GM23338 (cell line): ENCODE results near the gene FLNB. TPM values are rescaled to one million over a fixed set of nuclear protein-coding genes. Genes with fewer than 3 reads are reported as not detected.

Experiments
- ATAC-seq: fragments of 200-7000 bp; cut with Tn5 transposase; 3 replicates; pipeline ENCODE4 v1.9.1; 2020
- DNase-seq: peaks from one replicate; pipeline ENCODE4 v3.0.0-alpha.2; 2015; ENCODE audit warnings: low spot score
- H2AFZ ChIP-seq: fragments of 200-600 bp; sonication (generic); 2 replicates; pipeline ENCODE4 v1.8.0; 2016; ENCODE audit warnings: antibody characterized with exemption, mild to moderate bottlenecking, moderate library complexity
- H3F3A ChIP-seq: fragments of 200-600 bp; sonication (generic); replicated peaks from 2 replicates; pipeline ENCODE4 v1.8.0; 2017; ENCODE audit warnings: antibody characterized with exemption, mixed run types, low read depth
- H3K27ac ChIP-seq: fragments of 200-600 bp; sonication (generic); 2 replicates; pipeline ENCODE4 v1.6.1; 2016; ENCODE audit warnings: low read depth
- H3K27me3 ChIP-seq: fragments of 200-600 bp; sonication (generic); 2 replicates; pipeline ENCODE4 v1.8.0; 2016; ENCODE audit warnings: mild to moderate bottlenecking, mixed run types, moderate library complexity; ENCODE audit not compliant: insufficient read depth
- H3K36me3 ChIP-seq: fragments of 200-600 bp; sonication (generic); 2 replicates; pipeline ENCODE4 v1.8.0; 2016; ENCODE audit warnings: mild to moderate bottlenecking; ENCODE audit not compliant: insufficient read depth
- H3K4me1 ChIP-seq: fragments of 200-600 bp; sonication (generic); 2 replicates; pipeline ENCODE4 v1.8.0; 2016; ENCODE audit warnings: mild to moderate bottlenecking, moderate library complexity; ENCODE audit not compliant: insufficient read depth
- H3K4me2 ChIP-seq: fragments of 200-600 bp; sonication (generic); 2 replicates; pipeline ENCODE4 v1.7.1; 2017; ENCODE audit warnings: mixed run types
- H3K4me3 ChIP-seq: fragments of 200-600 bp; sonication (generic); 2 replicates; pipeline ENCODE4 v1.6.1; 2016; ENCODE audit warnings: mixed run types
- H3K79me2 ChIP-seq: fragments of 200-600 bp; sonication (generic); replicated peaks from 2 replicates; pipeline ENCODE4 v1.8.0; 2017; ENCODE audit warnings: mild to moderate bottlenecking; ENCODE audit not compliant: insufficient read depth
- H3K9me2 ChIP-seq: fragments of 200-600 bp; sonication (generic); 2 replicates; pipeline ENCODE4 v1.8.0; 2017; ENCODE audit not compliant: insufficient read depth
- H4K20me1 ChIP-seq: fragments of 200-600 bp; sonication (generic); replicated peaks from 2 replicates; pipeline ENCODE4 v1.8.0; 2017; ENCODE audit warnings: mild to moderate bottlenecking; ENCODE audit not compliant: insufficient read depth
- H3K27ac Mint-ChIP-seq: 2 replicates; pipeline ENCODE4 v1.8.0; 2020; ENCODE audit warnings: inconsistent platforms, mild to moderate bottlenecking, moderate library complexity, mixed read lengths
- H3K27me3 Mint-ChIP-seq: 3 replicates; pipeline ENCODE4 v1.8.0; 2022; ENCODE audit warnings: low read depth, mild to moderate bottlenecking, moderate library complexity, mixed read lengths, inconsistent platforms; ENCODE audit not compliant: insufficient read depth, poor library complexity
- H3K36me3 Mint-ChIP-seq: 3 replicates; pipeline ENCODE4 v1.8.0; 2021; ENCODE audit warnings: low read depth, mild to moderate bottlenecking, inconsistent platforms, moderate library complexity, mixed read lengths
- H3K4me1 Mint-ChIP-seq: 3 replicates; pipeline ENCODE4 v1.8.0; 2020; ENCODE audit warnings: mild to moderate bottlenecking, inconsistent platforms, mixed read lengths
- H3K4me3 Mint-ChIP-seq: 3 replicates; pipeline ENCODE4 v1.8.0; 2021; ENCODE audit warnings: moderate library complexity, mild to moderate bottlenecking, inconsistent platforms, mixed read lengths
- H3K9me3 Mint-ChIP-seq: 3 replicates; pipeline ENCODE4 v1.8.0; 2020; ENCODE audit warnings: moderate library complexity, mild to moderate bottlenecking, inconsistent platforms, mixed read lengths
- CREB1 ChIP-seq: fragments of 250-450 bp; sonication (Bioruptor Pico); IDR thresholded peaks from 2 replicates; pipeline ENCODE4 v1.5.0; 2020; ENCODE audit warnings: low read depth, mild to moderate bottlenecking, moderate library complexity
- ETS1 ChIP-seq: IDR thresholded peaks from 2 replicates; pipeline ENCODE4 v1.6.1; 2016; ENCODE audit warnings: antibody characterized with exemption
- EZH2 ChIP-seq: fragments of 200-600 bp; sonication (generic); IDR thresholded peaks from one replicate; pipeline ENCODE4 v1.8.0; 2017; ENCODE audit warnings: antibody characterized with exemption, mild to moderate bottlenecking, low read depth; ENCODE audit not compliant: unreplicated experiment
- EZH2phosphoT487 ChIP-seq: fragments of 200-600 bp; sonication (generic); IDR thresholded peaks from one replicate; pipeline ENCODE4 v1.8.1; 2018; ENCODE audit warnings: antibody characterized with exemption; ENCODE audit not compliant: unreplicated experiment
- JUNB ChIP-seq: IDR thresholded peaks from one replicate; pipeline ENCODE4 v1.6.1; 2016; ENCODE audit warnings: antibody characterized with exemption; ENCODE audit not compliant: unreplicated experiment
- NANOG ChIP-seq: IDR thresholded peaks from 2 replicates; pipeline ENCODE4 v1.6.1; 2016; ENCODE audit warnings: antibody characterized with exemption, borderline replicate concordance
- POLR2AphosphoS5 ChIP-seq: IDR thresholded peaks from 2 replicates; pipeline ENCODE4 v1.6.1; 2016; ENCODE audit warnings: antibody characterized with exemption, low read depth
- REST ChIP-seq: IDR thresholded peaks from one replicate; pipeline ENCODE4 v1.6.1; 2018; ENCODE audit warnings: antibody characterized with exemption; ENCODE audit not compliant: unreplicated experiment
- STAT1 ChIP-seq: IDR thresholded peaks from one replicate; pipeline ENCODE4 v1.6.1; 2016; ENCODE audit warnings: antibody characterized with exemption; ENCODE audit not compliant: unreplicated experiment
- ZNF114 ChIP-seq: fragments of 250-450 bp; sonication (Bioruptor Pico); IDR thresholded peaks from 2 replicates; pipeline ENCODE4 v1.5.0; 2020; ENCODE audit warnings: mild to moderate bottlenecking, moderate library complexity
- ZNF462 ChIP-seq: fragments of 250-450 bp; sonication (Bioruptor Pico); IDR thresholded peaks from 2 replicates; pipeline ENCODE4 v1.5.0; 2020; ENCODE audit warnings: mild to moderate bottlenecking, moderate library complexity
- polyA plus RNA-seq: library from polyadenylated mRNA; unstranded; fragments of >200 nt; fragmentation: Nextera tagmentation; extraction: Ambion mirVana; gene quantifications from 2 replicates; pipeline ENCODE4 v1.2.1, GENCODE V29; 2016
- total RNA-seq: library from RNA; depleted of rRNA; stranded (reverse); fragments of >200 nt; shearing (Covaris generic); gene quantifications from 2 replicates; pipeline ENCODE4 v1.2.3, GENCODE V29; 2014
- TF ChIP-seq, protein P1 (sequence below), 2 experiments: fragments of 200-600 bp in 1 of 2; sonication (generic) in 1 of 2; conservative IDR thresholded peaks; 2 replicates each; pipeline versions ENCODE4 v1.5.1 to v1.6.1; 2016 to 2017; ENCODE audit warnings: antibody characterized with exemption in 2 of 2, low read depth in 2 of 2, mild to moderate bottlenecking in 2 of 2, moderate library complexity in 1 of 2

FLNB gene
- total and polyA plus RNA-seq, 2 experiments from 2014 or later: 39.7 to 179 TPM

DNA sequence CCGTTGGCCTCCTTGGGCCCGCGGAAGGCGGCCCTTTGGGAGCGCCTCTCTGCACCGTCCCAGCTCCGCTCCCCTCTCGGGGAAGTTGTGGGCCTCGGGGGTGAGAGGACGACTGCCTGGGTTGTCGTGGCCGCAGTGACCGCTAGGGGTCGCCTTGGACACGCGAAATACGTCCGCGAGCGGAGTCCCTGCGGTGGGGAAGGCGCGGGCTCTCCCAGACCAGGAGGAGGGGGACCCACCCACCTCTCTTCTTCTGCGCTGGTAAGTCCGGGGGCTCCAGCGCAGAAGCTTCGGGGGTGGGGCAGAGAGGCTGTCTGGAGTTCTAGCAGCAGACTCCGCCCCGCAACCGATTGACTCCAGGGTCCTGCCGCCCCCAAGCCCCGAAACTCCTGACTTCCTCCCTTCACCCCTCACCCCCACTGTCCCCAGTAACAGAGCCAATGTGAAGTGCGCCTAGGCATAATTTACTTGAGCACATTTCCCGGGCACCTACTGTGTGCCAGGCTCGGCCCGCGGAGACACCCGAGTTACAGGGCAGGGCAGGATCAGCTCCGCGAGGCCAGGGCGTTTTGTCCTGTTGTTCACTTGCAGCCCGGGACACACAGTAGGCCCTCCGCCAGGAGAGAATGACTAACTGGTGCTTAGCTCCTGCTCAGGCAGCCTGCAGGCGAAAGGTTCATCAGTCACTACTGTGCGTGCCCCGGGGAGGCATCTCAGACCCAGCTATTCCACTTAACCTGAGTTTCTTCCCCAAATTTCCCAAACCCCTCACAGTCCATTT lies 169.7 kb downstream of the FLNB start:
- no peak overlapping the region for H3K27ac ChIP-seq
- no peaks in the 10 kb centered on the region for H3K36me3 ChIP-seq
- no peaks in the 10 kb centered on the region; the same call in 1 of the 2 replicates for H3K9me2 ChIP-seq
- no peaks in the 10 kb centered on the region for H3K27me3 ChIP-seq
- H3K79me2 ChIP-seq: no peaks in the 10 kb centered on the region
- peak overlapping the region; percentile 84 for H3K4me2 ChIP-seq
- H3K9me3 Mint-ChIP-seq: no peaks in the 10 kb centered on the region; the same call in 2 of the 3 replicates
- H3K4me3 Mint-ChIP-seq: peak overlapping the region; percentile 71
- peaks cover 34% of the 10 kb centered on the region for H3K4me1 Mint-ChIP-seq
- H3K4me3 ChIP-seq: peak overlapping the region; percentile 70
- ATAC-seq: peak; percentile 83
- H3K27ac Mint-ChIP-seq: no peak overlapping the region
- H2AFZ ChIP-seq: peak overlapping the region; percentile 98
- no peaks in the 10 kb centered on the region for H3K36me3 Mint-ChIP-seq
- H3F3A ChIP-seq: 0 out of 2 replicates have a peak, but pooled peaks cover 10% of the 10 kb centered on the region
- no peak for TF ChIP-seq ZNF462 (CRISPR knock-in tag)
- no peak for TF ChIP-seq REST
- TF ChIP-seq ETS1: no peak; the same call in 1 of the 2 replicates
- TF ChIP-seq EZH2: no peak
- TF ChIP-seq CREB1 (CRISPR knock-in tag): peak; percentile 44; the same call in 1 of the 2 replicates
- TF ChIP-seq ZNF114 (CRISPR knock-in tag): no peak
- no peak for TF ChIP-seq JUNB
- no peak for TF ChIP-seq EZH2phosphoT487
- no peak; the same call in 1 of the 2 replicates for TF ChIP-seq POLR2AphosphoS5
- no peak for TF ChIP-seq NANOG
- TF ChIP-seq STAT1: no peak
- TF ChIP-seq, protein P1, sequence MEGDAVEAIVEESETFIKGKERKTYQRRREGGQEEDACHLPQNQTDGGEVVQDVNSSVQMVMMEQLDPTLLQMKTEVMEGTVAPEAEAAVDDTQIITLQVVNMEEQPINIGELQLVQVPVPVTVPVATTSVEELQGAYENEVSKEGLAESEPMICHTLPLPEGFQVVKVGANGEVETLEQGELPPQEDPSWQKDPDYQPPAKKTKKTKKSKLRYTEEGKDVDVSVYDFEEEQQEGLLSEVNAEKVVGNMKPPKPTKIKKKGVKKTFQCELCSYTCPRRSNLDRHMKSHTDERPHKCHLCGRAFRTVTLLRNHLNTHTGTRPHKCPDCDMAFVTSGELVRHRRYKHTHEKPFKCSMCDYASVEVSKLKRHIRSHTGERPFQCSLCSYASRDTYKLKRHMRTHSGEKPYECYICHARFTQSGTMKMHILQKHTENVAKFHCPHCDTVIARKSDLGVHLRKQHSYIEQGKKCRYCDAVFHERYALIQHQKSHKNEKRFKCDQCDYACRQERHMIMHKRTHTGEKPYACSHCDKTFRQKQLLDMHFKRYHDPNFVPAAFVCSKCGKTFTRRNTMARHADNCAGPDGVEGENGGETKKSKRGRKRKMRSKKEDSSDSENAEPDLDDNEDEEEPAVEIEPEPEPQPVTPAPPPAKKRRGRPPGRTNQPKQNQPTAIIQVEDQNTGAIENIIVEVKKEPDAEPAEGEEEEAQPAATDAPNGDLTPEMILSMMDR (conservative IDR thresholded peaks at IDR 0.05; ENCODE audit: low read depth in 2 of 2): peak; percentile 87 to 92
- H3K27me3 Mint-ChIP-seq: peaks cover 11% of the 10 kb centered on the region
- H4K20me1 ChIP-seq: no peaks in the 10 kb centered on the region
- H3K4me1 ChIP-seq: peaks cover 27% of the 10 kb centered on the region
- peak; percentile 93 for DNase-seq
